ENCODE results near the gene RAB3IP. TPM values are rescaled to one million over a fixed set of nuclear protein-coding genes. Genes with fewer than 3 reads are reported as not detected.
"Not testable (repeated sequence)": the region's sequence is repeated elsewhere in the genome, so short reads cannot be mapped to it uniquely, and the experiment has no call there.

RAB3IP gene
- total RNA-seq, 4 donors from 2014 or later = 24.1 to 38.4 (median 36.3) TPM

GRCh38 chr12:69755302-69755701 is 16.6 kb downstream of the RAB3IP start:
- 93 to 95% methylated on average over 5 of the region's 5 CpGs for WGBS, 2 donors (ENCODE audit: low coverage in 1 of 2)
- H3K27ac ChIP-seq = no peak overlapping the region
- H3K36me3 ChIP-seq = peaks cover 2 to 30% (median 14%) of the 10 kb centered on the region in 4 donors
- no peak overlapping the region for H3K4me3 ChIP-seq
- intact Hi-C loops (cut with DNase I; ENCODE audit: low total_unique reads) (no loop called here), in situ Hi-C loops (cut with MboI; ENCODE audit: low pct_ligation_motif_present in 1 of 4, low pct_unique_long_range_greater_than_20kb in 1 of 4, low sequenced_read_pairs in 3 of 4) (no loop called here)
- TF ChIP-seq EP300 (IDR thresholded peaks at IDR 0.05; ENCODE audit: low read depth) (no peak), CTCF (IDR thresholded peaks at IDR 0.05) (no peak), POLR2AphosphoS5 (IDR thresholded peaks at IDR 0.05) (no peak)
- no peaks in the 10 kb centered on the region for H3K4me1 ChIP-seq
- DNase-seq = no peak
- H3K9me3 ChIP-seq = peaks cover 5 to 13% of the 10 kb centered on the region in 2 donors
- H3K27me3 ChIP-seq = no peaks in the 10 kb centered on the region

- Histone ChIP-seq H3K9me3 (peaks cover 5 to 13% of the 10 kb centered on the region in 2 donors), H3K4me1 (no peaks in the 10 kb centered on the region), H3K27me3 (no peaks in the 10 kb centered on the region), H3K4me3 (no peak overlapping the region), H3K36me3 (peaks cover 2 to 30% (median 14%) of the 10 kb centered on the region in 4 donors), H3K27ac (no peak overlapping the region)
- TF ChIP-seq POLR2AphosphoS5 (IDR thresholded peaks at IDR 0.05) (no peak), CTCF (IDR thresholded peaks at IDR 0.05) (no peak), EP300 (IDR thresholded peaks at IDR 0.05; ENCODE audit: low read depth) (no peak), POLR2A (IDR thresholded peaks at IDR 0.05) (no peak)
- 86 to 94% methylated on average over 6 of the region's 6 CpGs for WGBS, 2 donors (ENCODE audit: low coverage in 1 of 2)
- in situ Hi-C loops (cut with MboI; ENCODE audit: low pct_ligation_motif_present in 1 of 4, low pct_unique_long_range_greater_than_20kb in 1 of 4, low sequenced_read_pairs in 3 of 4) = no loop called here
- intact Hi-C loops (cut with DNase I; ENCODE audit: low total_unique reads) = no loop called here
- DNase-seq = no peak
Observed at GRCh38 chr12:69756088-69756755, 17.6 kb downstream of the RAB3IP start.

GRCh38 chr12:69758105-69758504 is 19.4 kb downstream of the RAB3IP start:
- no peak for DNase-seq
- Histone ChIP-seq H3K4me3 (no peak overlapping the region), H3K4me1 (no peaks in the 10 kb centered on the region), H3K9me3 (peaks cover 5 to 13% of the 10 kb centered on the region in 2 donors), H3K27me3 (no peaks in the 10 kb centered on the region), H3K36me3 (peaks cover 0 to 34% (median 14%) of the 10 kb centered on the region in 4 donors), H3K27ac (no peak overlapping the region)
- in situ Hi-C loops (cut with MboI; ENCODE audit: low pct_ligation_motif_present in 1 of 4, low pct_unique_long_range_greater_than_20kb in 1 of 4, low sequenced_read_pairs in 3 of 4) = no loop called here
- TF ChIP-seq CTCF (IDR thresholded peaks at IDR 0.05) (no peak), EP300 (IDR thresholded peaks at IDR 0.05; ENCODE audit: low read depth) (no peak), POLR2A (IDR thresholded peaks at IDR 0.05) (no peak), POLR2AphosphoS5 (IDR thresholded peaks at IDR 0.05) (no peak)
- intact Hi-C loops (cut with DNase I; ENCODE audit: low total_unique reads) = no loop called here
- 83 to 91% methylated on average over 2 of the region's 2 CpGs for WGBS, 2 donors (ENCODE audit: low coverage in 1 of 2)

GRCh38 chr12:69759581-69759980 is 20.9 kb downstream of the RAB3IP start:
- in situ Hi-C loops (cut with MboI; ENCODE audit: low pct_ligation_motif_present in 1 of 4, low pct_unique_long_range_greater_than_20kb in 1 of 4, low sequenced_read_pairs in 3 of 4); H3K4me3 ChIP-seq; H3K4me1 ChIP-seq; H3K27me3 ChIP-seq; DNase-seq; H3K27ac ChIP-seq; intact Hi-C loops (cut with DNase I; ENCODE audit: low total_unique reads): not testable (repeated sequence)
- Histone ChIP-seq H3K36me3 (peaks cover 0 to 42% (median 14%) of the 10 kb centered on the region in 4 donors), H3K9me3 (peaks cover 5 to 13% of the 10 kb centered on the region in 2 donors)
- WGBS, 2 donors (ENCODE audit: low coverage in 1 of 2) = 96% methylated on average over 16 of the region's 39 CpGs; no CpG with 5 or more reads in 1 of the 2 donors
